HepG2 (cell line): ENCODE results near the gene ARMC8. TPM values are rescaled to one million over a fixed set of nuclear protein-coding genes. Genes with fewer than 3 reads are reported as not detected.

ENCODE experiments used
- ATAC-seq: fragments of 200-7000 bp; cut with Tn5 transposase; 3 replicates; pipeline ENCODE4 v1.9.1; 2020; ENCODE audit warnings: mild to moderate bottlenecking, moderate library complexity
- BruUV-seq: library from RNA; stranded (reverse); fragments of 400-500 nt; replicated peaks from 2 replicates; lab custom pipeline; 2021; lab: Mats Ljungman, UMichigan
- CTCF ChIA-PET: fragments of 300-600 bp; formaldehyde crosslinking; extraction: SDS; loops from one replicate; lab custom pipeline; 2021; ENCODE audit warnings: low total read pairs, inconsistent platforms, low intra/inter-chr PET ratio; lab: Yijun Ruan, JAX
- POLR2A ChIA-PET: fragments of 350-600 bp; sonication (Branson Sonifier 250); formaldehyde crosslinking; loops from one replicate; lab custom pipeline; 2020; ENCODE audit warnings: antibody characterized with exemption, inconsistent platforms; lab: Yijun Ruan, JAX
- DNase-seq: peaks from one replicate; pipeline ENCODE4 v3.0.0-alpha.2; 2015; ENCODE audit warnings: low spot score
- FAIRE-seq: peaks from 3 replicates; lab custom pipeline; 2011; peaks lifted over from hg19 to GRCh38; lab: Jason Lieb, UNC
- H2AFZ ChIP-seq: one replicate; pipeline ENCODE4 v1.6.1; 2011; ENCODE audit warnings: low read length, inconsistent platforms
- H3K27ac ChIP-seq: fragments of 300-600 bp; 3 replicates; pipeline ENCODE4 v1.8.0; 2011; ENCODE audit warnings: mixed run types, mild to moderate bottlenecking, mixed read lengths, low read length, inconsistent platforms; ENCODE audit not compliant: insufficient read depth; ENCODE audit errors: extremely low read length
- H3K27me3 ChIP-seq, 2 experiments: fragments of 200-600 bp in 1 of 2; 2 replicates in 1 of 2; 3 replicates in 1 of 2; pipeline versions ENCODE4 v1.6.0 to v1.8.0; 2011; ENCODE audit warnings: low read length in 2 of 2, mild to moderate bottlenecking in 2 of 2, moderate library complexity in 2 of 2, inconsistent platforms in 1 of 2; ENCODE audit not compliant: insufficient read depth in 2 of 2, control insufficient read depth in 1 of 2
- H3K36me3 ChIP-seq, 2 experiments: fragments of 200-600 bp in 1 of 2; replicated peaks in 1 of 2; 2 replicates in 1 of 2; 3 replicates in 1 of 2; pipeline versions ENCODE4 v1.5.1 to v1.8.0; 2011; ENCODE audit warnings: low read length in 2 of 2, inconsistent platforms in 1 of 2; ENCODE audit not compliant: insufficient read depth in 2 of 2, control insufficient read depth in 1 of 2
- H3K4me1 ChIP-seq: 2 replicates; pipeline ENCODE4 v1.5.1; 2012; ENCODE audit warnings: low read length, inconsistent platforms; ENCODE audit not compliant: insufficient read depth
- H3K4me2 ChIP-seq: 2 replicates; pipeline ENCODE4 v1.6.0; 2011; ENCODE audit warnings: low read depth, low read length, inconsistent platforms
- H3K4me3 ChIP-seq, 3 experiments: fragments of 200-600 bp in 1 of 3; sonication (generic), shearing (Covaris generic) in 1 of 3; replicated peaks in 1 of 3; 2 replicates each; pipeline ENCODE4 v1.5.1; 2011 to 2016; ENCODE audit warnings: low read length in 3 of 3, inconsistent platforms in 2 of 3, low read depth in 2 of 3, mild to moderate bottlenecking in 2 of 3, control low read depth in 1 of 3, mixed read lengths in 1 of 3; ENCODE audit not compliant: insufficient read depth in 1 of 3
- H3K79me2 ChIP-seq: one replicate; pipeline ENCODE4 v1.6.1; 2011; ENCODE audit warnings: low read length, inconsistent platforms; ENCODE audit not compliant: insufficient read depth
- H3K9ac ChIP-seq: 2 replicates; pipeline ENCODE4 v1.6.0; 2011; ENCODE audit warnings: mild to moderate bottlenecking, low read depth, low read length, inconsistent platforms; ENCODE audit not compliant: insufficient read depth
- H3K9me3 ChIP-seq: 2 replicates; pipeline ENCODE4 v1.5.1; 2012; ENCODE audit warnings: mild to moderate bottlenecking, low read length
- H4K20me1 ChIP-seq: 2 replicates; pipeline ENCODE4 v1.6.0; 2011; ENCODE audit warnings: inconsistent platforms, mild to moderate bottlenecking, low read length, moderate library complexity; ENCODE audit not compliant: insufficient read depth
- BCL6 ChIP-seq: IDR thresholded peaks from 2 replicates; pipeline ENCODE4 v1.6.1; 2016; ENCODE audit warnings: missing genetic modification reagents, missing compliant biosample characterization
- FOXK1 ChIP-seq: sonication (generic); formaldehyde crosslinking; IDR thresholded peaks from 2 replicates; pipeline ENCODE4 v1.4.0; 2020; ENCODE audit warnings: low read depth, missing genetic modification reagents, borderline replicate concordance
- GATA4 ChIP-seq: sonication (generic); IDR thresholded peaks from 2 replicates; pipeline ENCODE4 v1.6.1; 2016; ENCODE audit warnings: antibody characterized with exemption, low read depth, borderline replicate concordance
- MTERF4 ChIP-seq: sonication (generic); formaldehyde crosslinking; IDR thresholded peaks from 2 replicates; pipeline ENCODE4 v1.8.0; 2023; ENCODE audit warnings: mild to moderate bottlenecking, missing genetic modification reagents
- NFATC3 ChIP-seq: sonication (generic); formaldehyde crosslinking; IDR thresholded peaks from 2 replicates; pipeline ENCODE4 v1.5.1; 2020; ENCODE audit warnings: mild to moderate bottlenecking, missing genetic modification reagents
- NFE2L2 ChIP-seq: fragments of 150-350 bp; IDR thresholded peaks from 2 replicates; pipeline ENCODE4 v1.6.1; 2014; ENCODE audit warnings: low read length
- NR1H2 ChIP-seq: sonication (generic); formaldehyde crosslinking; IDR thresholded peaks from 2 replicates; pipeline ENCODE4 v1.8.1; 2022; ENCODE audit warnings: low read depth, missing genetic modification reagents, borderline replicate concordance
- RARG ChIP-seq: sonication (generic); formaldehyde crosslinking; IDR thresholded peaks from 2 replicates; pipeline ENCODE4 v1.4.0; 2020; ENCODE audit warnings: low read depth, mild to moderate bottlenecking, missing genetic modification reagents
- RBFOX2 ChIP-seq: fragments of 200-400 bp; formaldehyde crosslinking; IDR thresholded peaks from 2 replicates; pipeline ENCODE4 v1.6.1; 2017; ENCODE audit warnings: low read depth, mild to moderate bottlenecking, low read length
- TBX3 ChIP-seq: fragments of 450-650 bp; IDR thresholded peaks from 2 replicates; pipeline ENCODE4 v1.6.1; 2017; ENCODE audit warnings: antibody characterized with exemption, mild to moderate bottlenecking, inconsistent platforms, borderline replicate concordance
- ZBTB34 ChIP-seq: sonication (generic); formaldehyde crosslinking; IDR thresholded peaks from 2 replicates; pipeline ENCODE4 v1.8.0; 2022; ENCODE audit warnings: mild to moderate bottlenecking, missing genetic modification reagents
- ZNF510 ChIP-seq: sonication (generic); formaldehyde crosslinking; IDR thresholded peaks from 2 replicates; pipeline ENCODE4 v1.4.0; 2020; ENCODE audit warnings: low read depth, mild to moderate bottlenecking, missing genetic modification reagents
- ZNF678 ChIP-seq: sonication (generic); formaldehyde crosslinking; IDR thresholded peaks from 2 replicates; pipeline ENCODE4 v1.4.0; 2020; ENCODE audit warnings: mild to moderate bottlenecking, missing genetic modification reagents
- ZNF782 ChIP-seq: sonication (generic); formaldehyde crosslinking; IDR thresholded peaks from 2 replicates; pipeline ENCODE4 v1.4.0; 2020; ENCODE audit warnings: missing genetic modification reagents, mild to moderate bottlenecking, borderline replicate concordance
- ZNF788 ChIP-seq: sonication (generic); formaldehyde crosslinking; IDR thresholded peaks from 2 replicates; pipeline ENCODE4 v1.5.0; 2020; ENCODE audit warnings: mild to moderate bottlenecking, missing genetic modification reagents, borderline replicate concordance
- WGBS: methylation state at CpG from one replicate; pipeline ENCODE4 v1.1.6; 2017; ENCODE audit warnings: low lambda C conversion rate; 5-methylcytosine and 5-hydroxymethylcytosine counted together
- in situ Hi-C: cut with HindIII; loops from 2 replicates; pipeline ENCODE4 v1.10.0; 2017; ENCODE audit warnings: low pct_unique_long_range_greater_than_20kb; ENCODE audit not compliant: extremely low pct_ligation_motif_present
- intact Hi-C: fragments of 100-400 bp; cut with micrococcal nuclease; formaldehyde crosslinking; loops from one replicate; pipeline ENCODE4 v1.10.0; 2022; ENCODE audit not compliant: unreplicated experiment
- polyA plus RNA-seq, 8 experiments: library from polyadenylated mRNA; depleted of rRNA in 3 of 8; stranded (reverse) in 7 of 8; unstranded in 1 of 8; fragments of >200 nt; fragmentation: Illumina TruSeq in 4 of 8; extraction: Trizol in 4 of 8; gene quantifications; 2 replicates each; pipeline versions ENCODE4 v1.2.1 to v1.2.3, GENCODE V29; 2011 to 2016; ENCODE audit warnings: low read depth in 4 of 8, missing spikeins in 1 of 8, mixed read lengths in 1 of 8; ENCODE audit not compliant: insufficient read depth in 1 of 8
- total RNA-seq, 5 experiments: library from RNA; depleted of rRNA; stranded (reverse); fragments of >200 nt; fragmentation: Illumina TruSeq; extraction: Trizol; gene quantifications; 2 replicates each; pipeline ENCODE4 v1.2.3, GENCODE V29; 2016; ENCODE audit warnings: low read depth in 1 of 5
- TF ChIP-seq, protein P1 (sequence below): sonication (generic); formaldehyde crosslinking; IDR thresholded peaks from 2 replicates; pipeline ENCODE4 v1.8.0; 2022; ENCODE audit warnings: mild to moderate bottlenecking, missing genetic modification reagents, moderate library complexity
- TF ChIP-seq, protein P2 (sequence below): IDR thresholded peaks from 2 replicates; pipeline ENCODE4 v1.6.1; 2016; ENCODE audit warnings: low read depth
- TF ChIP-seq, protein P3 (sequence below): sonication (generic); formaldehyde crosslinking; IDR thresholded peaks from 2 replicates; pipeline ENCODE4 v1.4.0; 2020; ENCODE audit warnings: missing genetic modification reagents

The ARMC8 gene
- total and polyA plus RNA-seq, 2 of the 13 experiments (the other 11 are each of a cell fraction or from before 2014, with no cell fraction given), result 38.9 to 55.3 TPM

GRCh38 chr3:138314751-138315150 lies 127.7 kb downstream of the ARMC8 start:
- H3K36me3 ChIP-seq, result no peaks in the 10 kb centered on the region
- no peak overlapping the region for H3K27ac ChIP-seq
- ChIA-PET CTCF (no interaction called here), POLR2A (no interaction called here)
- DNase-seq (no peak), FAIRE-seq (no peak), ATAC-seq (no peak)
- no peak for TF ChIP-seq ZNF510 (CRISPR knock-in tag)
- TF ChIP-seq, protein P1, sequence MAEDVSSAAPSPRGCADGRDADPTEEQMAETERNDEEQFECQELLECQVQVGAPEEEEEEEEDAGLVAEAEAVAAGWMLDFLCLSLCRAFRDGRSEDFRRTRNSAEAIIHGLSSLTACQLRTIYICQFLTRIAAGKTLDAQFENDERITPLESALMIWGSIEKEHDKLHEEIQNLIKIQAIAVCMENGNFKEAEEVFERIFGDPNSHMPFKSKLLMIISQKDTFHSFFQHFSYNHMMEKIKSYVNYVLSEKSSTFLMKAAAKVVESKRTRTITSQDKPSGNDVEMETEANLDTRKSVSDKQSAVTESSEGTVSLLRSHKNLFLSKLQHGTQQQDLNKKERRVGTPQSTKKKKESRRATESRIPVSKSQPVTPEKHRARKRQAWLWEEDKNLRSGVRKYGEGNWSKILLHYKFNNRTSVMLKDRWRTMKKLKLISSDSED (CRISPR knock-in tag), result no peak
- TF ChIP-seq NR1H2 (CRISPR knock-in tag), result no peak
- TF ChIP-seq ZNF678 (CRISPR knock-in tag), result no peak
- no peak for TF ChIP-seq NFATC3
- TF ChIP-seq, protein P2, sequence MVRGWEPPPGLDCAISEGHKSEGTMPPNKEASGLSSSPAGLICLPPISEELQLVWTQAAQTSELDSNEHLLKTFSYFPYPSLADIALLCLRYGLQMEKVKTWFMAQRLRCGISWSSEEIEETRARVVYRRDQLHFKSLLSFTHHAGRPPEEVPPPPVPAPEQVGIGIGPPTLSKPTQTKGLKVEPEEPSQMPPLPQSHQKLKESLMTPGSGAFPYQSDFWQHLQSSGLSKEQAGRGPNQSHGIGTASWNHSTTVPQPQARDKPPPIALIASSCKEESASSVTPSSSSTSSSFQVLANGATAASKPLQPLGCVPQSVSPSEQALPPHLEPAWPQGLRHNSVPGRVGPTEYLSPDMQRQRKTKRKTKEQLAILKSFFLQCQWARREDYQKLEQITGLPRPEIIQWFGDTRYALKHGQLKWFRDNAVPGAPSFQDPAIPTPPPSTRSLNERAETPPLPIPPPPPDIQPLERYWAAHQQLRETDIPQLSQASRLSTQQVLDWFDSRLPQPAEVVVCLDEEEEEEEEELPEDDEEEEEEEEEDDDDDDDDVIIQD, result no peak
- TF ChIP-seq, protein P3, sequence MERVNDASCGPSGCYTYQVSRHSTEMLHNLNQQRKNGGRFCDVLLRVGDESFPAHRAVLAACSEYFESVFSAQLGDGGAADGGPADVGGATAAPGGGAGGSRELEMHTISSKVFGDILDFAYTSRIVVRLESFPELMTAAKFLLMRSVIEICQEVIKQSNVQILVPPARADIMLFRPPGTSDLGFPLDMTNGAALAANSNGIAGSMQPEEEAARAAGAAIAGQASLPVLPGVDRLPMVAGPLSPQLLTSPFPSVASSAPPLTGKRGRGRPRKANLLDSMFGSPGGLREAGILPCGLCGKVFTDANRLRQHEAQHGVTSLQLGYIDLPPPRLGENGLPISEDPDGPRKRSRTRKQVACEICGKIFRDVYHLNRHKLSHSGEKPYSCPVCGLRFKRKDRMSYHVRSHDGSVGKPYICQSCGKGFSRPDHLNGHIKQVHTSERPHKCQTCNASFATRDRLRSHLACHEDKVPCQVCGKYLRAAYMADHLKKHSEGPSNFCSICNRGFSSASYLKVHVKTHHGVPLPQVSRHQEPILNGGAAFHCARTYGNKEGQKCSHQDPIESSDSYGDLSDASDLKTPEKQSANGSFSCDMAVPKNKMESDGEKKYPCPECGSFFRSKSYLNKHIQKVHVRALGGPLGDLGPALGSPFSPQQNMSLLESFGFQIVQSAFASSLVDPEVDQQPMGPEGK (CRISPR knock-in tag), result no peak
- TF ChIP-seq BCL6, result no peak
- no peak for TF ChIP-seq ZNF788 (CRISPR knock-in tag)
- no peak for TF ChIP-seq FOXK1 (CRISPR knock-in tag)
- TF ChIP-seq RBFOX2, result no peak
- no peak for TF ChIP-seq GATA4
- no peak for TF ChIP-seq ZNF782 (CRISPR knock-in tag)
- no peak for TF ChIP-seq ZBTB34 (CRISPR knock-in tag)
- no peak for TF ChIP-seq NFE2L2
- TF ChIP-seq RARG, result no peak
- TF ChIP-seq MTERF4, result no peak
- TF ChIP-seq TBX3, result no peak
- BruUV-seq, result no TSS peak
- H3K9ac ChIP-seq, result no peak overlapping the region
- WGBS, result 33% methylated on average over 1 of the region's 1 CpG
- no peak overlapping the region for H3K4me2 ChIP-seq
- H4K20me1 ChIP-seq, result no peaks in the 10 kb centered on the region
- no peaks in the 10 kb centered on the region for H3K4me1 ChIP-seq
- H3K79me2 ChIP-seq, result no peaks in the 10 kb centered on the region
- H3K4me3 ChIP-seq, result no peak overlapping the region
- H3K9me3 ChIP-seq, result peaks cover under 1% of the 10 kb centered on the region; the same call in 1 of the 2 replicates
- H2AFZ ChIP-seq, result no peak overlapping the region
- H3K27me3 ChIP-seq, result peaks cover 0 to 10% of the 10 kb centered on the region in 2 experiments; a peak in 1 of 5 replicates
- intact Hi-C loops, result no loop called here
- in situ Hi-C loops, result no loop called here
